NCI-H1105 treated with DMSO at 0.1 percent for 48 hours (cell line): Measurements from ENCODE around the gene GAL3ST1.
"Not testable (repeated sequence)": the region's sequence is repeated elsewhere in the genome, so short reads cannot be mapped to it uniquely, and the experiment has no call there.

Source experiments
- DNase-seq: peaks from one replicate; lab custom pipeline; 2025; lab: John Stamatoyannopoulos, UW

Gene GAL3ST1

GRCh38 chr22:30564045-30564760 lies 10.3 kb downstream of the GAL3ST1 start:
- DNase-seq = no peak

- DNase-seq = no peak
Observed at GRCh38 chr22:30562366-30562765, 12.1 kb downstream of the GAL3ST1 start.

- DNase-seq = no peak
Observed at GRCh38 chr22:30561402-30562189, 12.9 kb downstream of the GAL3ST1 start.

GRCh38 chr22:30560643-30561202 lies 13.7 kb downstream of the GAL3ST1 start:
- not testable (repeated sequence) for DNase-seq

GRCh38 chr22:30559889-30560288 lies 14.6 kb downstream of the GAL3ST1 start:
- DNase-seq = no peak

- DNase-seq = no peak
Observed at GRCh38 chr22:30557243-30557642, 17.2 kb downstream of the GAL3ST1 start.

- no peak for DNase-seq
Observed at GRCh38 chr22:30556388-30556787, 18.1 kb downstream of the GAL3ST1 start.

- no peak for DNase-seq
Observed at GRCh38 chr22:30555282-30556210, 18.9 kb downstream of the GAL3ST1 start.

GRCh38 chr22:30553971-30554370 lies 20.5 kb downstream of the GAL3ST1 start:
- DNase-seq = no peak

- DNase-seq = no peak
Observed at GRCh38 chr22:30552719-30553118, 21.7 kb downstream of the GAL3ST1 start.

GRCh38 chr22:30551813-30552212 lies 22.7 kb downstream of the GAL3ST1 start:
- DNase-seq = not testable (repeated sequence)

GRCh38 chr22:30547188-30547587 lies 27.3 kb downstream of the GAL3ST1 start:
- no peak for DNase-seq

- no peak for DNase-seq
Observed at GRCh38 chr22:30546616-30547015, 27.8 kb downstream of the GAL3ST1 start, which contains the start of gene SEC14L6. Gene SEC14L6, minus strand, starts transcription at chr22:30546741. Its CDS starts 59 bp downstream, at chr22:30546682.

- no peak for DNase-seq
Observed at GRCh38 chr22:30542811-30543188, 31.7 kb downstream of the GAL3ST1 start.

- DNase-seq = no peak
Observed at GRCh38 chr22:30541961-30542810, 32.3 kb downstream of the GAL3ST1 start.

- not testable (repeated sequence) for DNase-seq
Observed at GRCh38 chr22:30541511-30541910, 33.0 kb downstream of the GAL3ST1 start.

- no peak for DNase-seq
Observed at GRCh38 chr22:30539368-30539767, 35.1 kb downstream of the GAL3ST1 start.

- DNase-seq = no peak
Observed at GRCh38 chr22:30538280-30538679, 36.2 kb downstream of the GAL3ST1 start.

GRCh38 chr22:30537083-30537731 lies 37.3 kb downstream of the GAL3ST1 start:
- no peak for DNase-seq

- no peak for DNase-seq
Observed at GRCh38 chr22:30535182-30535581, 39.3 kb downstream of the GAL3ST1 start.
